ENCODE results near the gene CLIC5. TPM values are rescaled to one million over a fixed set of nuclear protein-coding genes. Genes with fewer than 3 reads are reported as not detected.

CLIC5 gene
- total RNA-seq, 2 experiments from 2014 or later, result 0.03 to 0.08 TPM

GRCh38 chr6:45870531-45870930 is 145.1 kb downstream of the CLIC5 start:
- no peak overlapping the region for H2AFZ ChIP-seq (ENCODE audit: low read length)
- H3K9me2 ChIP-seq (ENCODE audit: insufficient read depth, low read length), result no peaks in the 10 kb centered on the region
- DNase-seq (ENCODE audit: low spot score), result no peak
- no TSS peak for BruUV-seq (replicated peaks)
- H3K9me3 ChIP-seq (ENCODE audit: low read length), result no peaks in the 10 kb centered on the region
- H3K4me2 ChIP-seq (ENCODE audit: low read length), result no peak overlapping the region
- no peak overlapping the region for H3K27ac ChIP-seq (ENCODE audit: low read depth, low read length, poor library complexity, severe bottlenecking)
- no peaks in the 10 kb centered on the region for H4K20me1 ChIP-seq (ENCODE audit: insufficient read depth, low read length)
- TF ChIP-seq, protein P1, sequence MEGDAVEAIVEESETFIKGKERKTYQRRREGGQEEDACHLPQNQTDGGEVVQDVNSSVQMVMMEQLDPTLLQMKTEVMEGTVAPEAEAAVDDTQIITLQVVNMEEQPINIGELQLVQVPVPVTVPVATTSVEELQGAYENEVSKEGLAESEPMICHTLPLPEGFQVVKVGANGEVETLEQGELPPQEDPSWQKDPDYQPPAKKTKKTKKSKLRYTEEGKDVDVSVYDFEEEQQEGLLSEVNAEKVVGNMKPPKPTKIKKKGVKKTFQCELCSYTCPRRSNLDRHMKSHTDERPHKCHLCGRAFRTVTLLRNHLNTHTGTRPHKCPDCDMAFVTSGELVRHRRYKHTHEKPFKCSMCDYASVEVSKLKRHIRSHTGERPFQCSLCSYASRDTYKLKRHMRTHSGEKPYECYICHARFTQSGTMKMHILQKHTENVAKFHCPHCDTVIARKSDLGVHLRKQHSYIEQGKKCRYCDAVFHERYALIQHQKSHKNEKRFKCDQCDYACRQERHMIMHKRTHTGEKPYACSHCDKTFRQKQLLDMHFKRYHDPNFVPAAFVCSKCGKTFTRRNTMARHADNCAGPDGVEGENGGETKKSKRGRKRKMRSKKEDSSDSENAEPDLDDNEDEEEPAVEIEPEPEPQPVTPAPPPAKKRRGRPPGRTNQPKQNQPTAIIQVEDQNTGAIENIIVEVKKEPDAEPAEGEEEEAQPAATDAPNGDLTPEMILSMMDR (conservative IDR thresholded peaks at IDR 0.05; ENCODE audit: low read length), result no peak
- no peak for TF ChIP-seq EZH2phosphoT487 (IDR thresholded peaks at IDR 0.05; ENCODE audit: borderline replicate concordance, low read depth, low read length)
- ChIA-PET CTCF (ENCODE audit: unreplicated experiment) (no interaction called here), POLR2A (no interaction called here)
- H3K4me1 ChIP-seq (ENCODE audit: insufficient read depth, low read length, poor library complexity, severe bottlenecking), result no peaks in the 10 kb centered on the region
- H3K4me3 ChIP-seq (ENCODE audit: low read depth, low read length, poor library complexity, severe bottlenecking), result no peak overlapping the region
- H3K79me2 ChIP-seq (ENCODE audit: insufficient read depth, low read depth, low read length), result no peaks in the 10 kb centered on the region
- no peaks in the 10 kb centered on the region for H3K36me3 ChIP-seq (ENCODE audit: insufficient read depth, low read length)
- intact Hi-C loops (cut with micrococcal nuclease; ENCODE audit: unreplicated experiment), result no loop called here

- intact Hi-C loops (cut with micrococcal nuclease; ENCODE audit: unreplicated experiment), result no loop called here
- H3K9me2 ChIP-seq (ENCODE audit: insufficient read depth, low read length), result no peaks in the 10 kb centered on the region
- CTCF ChIA-PET (ENCODE audit: unreplicated experiment), result no interaction called here
- H3K4me3 ChIP-seq (ENCODE audit: low read depth, low read length, poor library complexity, severe bottlenecking), result no peak overlapping the region
- no peaks in the 10 kb centered on the region for H3K79me2 ChIP-seq (ENCODE audit: insufficient read depth, low read depth, low read length)
- H3K4me1 ChIP-seq (ENCODE audit: insufficient read depth, low read length, poor library complexity, severe bottlenecking), result no peaks in the 10 kb centered on the region
- no peak overlapping the region for H3K27ac ChIP-seq (ENCODE audit: low read depth, low read length, poor library complexity, severe bottlenecking)
- TF ChIP-seq EZH2phosphoT487 (IDR thresholded peaks at IDR 0.05; ENCODE audit: borderline replicate concordance, low read depth, low read length), result no peak
- TF ChIP-seq, protein P1 (conservative IDR thresholded peaks at IDR 0.05; ENCODE audit: low read length), result no peak
- H2AFZ ChIP-seq (ENCODE audit: low read length), result no peak overlapping the region
- H3K9me3 ChIP-seq (ENCODE audit: low read length), result no peaks in the 10 kb centered on the region
- BruUV-seq (replicated peaks), result no TSS peak
- POLR2A ChIA-PET, result no interaction called here
- DNase-seq (ENCODE audit: low spot score), result no peak
- no peak overlapping the region for H3K4me2 ChIP-seq (ENCODE audit: low read length)
- H4K20me1 ChIP-seq (ENCODE audit: insufficient read depth, low read length), result no peaks in the 10 kb centered on the region
- no peaks in the 10 kb centered on the region for H3K36me3 ChIP-seq (ENCODE audit: insufficient read depth, low read length)
These were observed 151.0 kb downstream of the CLIC5 start for GRCh38 chr6:45864651-45865050.

- POLR2A ChIA-PET, result interaction anchor here (0.6 kb wide), 1 partner anchor 354 kb away, joined by 4 read pairs; no protein-coding TSS in a partner anchor
- TF ChIP-seq EZH2phosphoT487 (IDR thresholded peaks at IDR 0.05; ENCODE audit: borderline replicate concordance, low read depth, low read length), result no peak
- TF ChIP-seq, protein P1 (conservative IDR thresholded peaks at IDR 0.05; ENCODE audit: low read length), result no peak
These were observed 157.0 kb downstream of the CLIC5 start for GRCh38 chr6:45858691-45859090.

More at GRCh38 chr6:45858691-45859090, 157.0 kb downstream of the CLIC5 start:
- no peak overlapping the region for H2AFZ ChIP-seq (ENCODE audit: low read length)
- no peak overlapping the region for H3K27ac ChIP-seq (ENCODE audit: low read depth, low read length, poor library complexity, severe bottlenecking)
- no peak for DNase-seq (ENCODE audit: low spot score)
- no peaks in the 10 kb centered on the region for H3K9me2 ChIP-seq (ENCODE audit: insufficient read depth, low read length)
- H3K36me3 ChIP-seq (ENCODE audit: insufficient read depth, low read length), result no peaks in the 10 kb centered on the region
- no peaks in the 10 kb centered on the region for H3K9me3 ChIP-seq (ENCODE audit: low read length)
- intact Hi-C loops (cut with micrococcal nuclease; ENCODE audit: unreplicated experiment), result no loop called here
- CTCF ChIA-PET (ENCODE audit: unreplicated experiment), result no interaction called here
- no peaks in the 10 kb centered on the region for H4K20me1 ChIP-seq (ENCODE audit: insufficient read depth, low read length)
- H3K4me3 ChIP-seq (ENCODE audit: low read depth, low read length, poor library complexity, severe bottlenecking), result no peak overlapping the region
- BruUV-seq (replicated peaks), result no TSS peak
- H3K79me2 ChIP-seq (ENCODE audit: insufficient read depth, low read depth, low read length), result no peaks in the 10 kb centered on the region
- H3K4me2 ChIP-seq (ENCODE audit: low read length), result no peak overlapping the region
- no peaks in the 10 kb centered on the region for H3K4me1 ChIP-seq (ENCODE audit: insufficient read depth, low read length, poor library complexity, severe bottlenecking)
